SH-SY5Y (cell line): ENCODE data around the gene APOL2.

Source experiments
- GATA2 ChIP-seq: IDR thresholded peaks from 2 replicates; pipeline ENCODE4 v1.6.1; 2011; ENCODE audit warnings: mild to moderate bottlenecking, low read depth, low read length
- GATA3 ChIP-seq: IDR thresholded peaks from 2 replicates; pipeline ENCODE4 v1.6.1; 2011; ENCODE audit warnings: low read depth, mild to moderate bottlenecking, low read length, moderate library complexity

GRCh38 chr22:36220451-36220921 lies 18.8 kb downstream of the APOL2 start:
- TF ChIP-seq GATA2 = no peak
- no peak for TF ChIP-seq GATA3
